ENCODE data around the gene ODC1.
"Not testable (repeated sequence)": the region's sequence is repeated elsewhere in the genome, so short reads cannot be mapped to it uniquely, and the experiment has no call there.

ODC1 gene

GRCh38 chr2:10447895-10448575 lies at the start of gene ODC1:
ODC1 (minus strand) TSS chr2:10448327; CDS start chr2:10445032, 3,295 bp downstream.
- DNase-seq = peak; percentile 99

- DNase-seq = no peak
Measured at GRCh38 chr2:10497797-10498251, 49.7 kb upstream of the ODC1 start.

GRCh38 chr2:10495988-10496313 lies 47.8 kb upstream of the ODC1 start:
- no peak for DNase-seq

- DNase-seq = no peak
Measured at GRCh38 chr2:10495311-10495987, 47.3 kb upstream of the ODC1 start.

- DNase-seq = no peak
Measured at GRCh38 chr2:10494351-10495066, 46.4 kb upstream of the ODC1 start.

- DNase-seq = peak; percentile 59
Measured at GRCh38 chr2:10493634-10494281, 45.6 kb upstream of the ODC1 start.

GRCh38 chr2:10493075-10493633 lies 45.0 kb upstream of the ODC1 start:
- no peak for DNase-seq

- no peak for DNase-seq
Measured at GRCh38 chr2:10490806-10491291, 42.7 kb upstream of the ODC1 start.

- no peak for DNase-seq
Measured at GRCh38 chr2:10489842-10490555, 41.9 kb upstream of the ODC1 start.

- DNase-seq = not testable (repeated sequence)
Measured at GRCh38 chr2:10488142-10488541, 40.0 kb upstream of the ODC1 start.

GRCh38 chr2:10487741-10488104 lies 39.6 kb upstream of the ODC1 start:
- not testable (repeated sequence) for DNase-seq

GRCh38 chr2:10487081-10487740 lies 39.1 kb upstream of the ODC1 start:
- peak; percentile 23 for DNase-seq

GRCh38 chr2:10486601-10487079 lies 38.5 kb upstream of the ODC1 start:
- DNase-seq = peak; percentile 89

GRCh38 chr2:10486091-10486490 lies 38.0 kb upstream of the ODC1 start:
- DNase-seq = no peak

- no peak for DNase-seq
Measured at GRCh38 chr2:10482913-10483312, 34.8 kb upstream of the ODC1 start.

GRCh38 chr2:10482460-10482859 lies 34.3 kb upstream of the ODC1 start:
- no peak for DNase-seq

- DNase-seq = no peak
Measured at GRCh38 chr2:10481666-10482157, 33.6 kb upstream of the ODC1 start.

GRCh38 chr2:10481055-10481665 lies 33.0 kb upstream of the ODC1 start:
- no peak for DNase-seq

- DNase-seq = no peak
Measured at GRCh38 chr2:10480359-10480949, 32.3 kb upstream of the ODC1 start.

GRCh38 chr2:10478916-10479315 lies 30.8 kb upstream of the ODC1 start:
- DNase-seq = no peak

GRCh38 chr2:10478298-10478625 lies 30.1 kb upstream of the ODC1 start:
- DNase-seq = no peak
